HCT116 (cell line): ENCODE data around the gene CRYGA.

Experiments used
- POLR2A ChIP-seq: IDR thresholded peaks from 2 replicates; pipeline ENCODE4 v1.7.0; 2011; ENCODE audit warnings: borderline replicate concordance; ENCODE audit not compliant: insufficient read depth, insufficient read length; ENCODE audit errors: extremely low read depth
- SP1 ChIP-seq: IDR thresholded peaks from 2 replicates; pipeline ENCODE4 v1.6.1; 2012; ENCODE audit warnings: low read depth
- ZNF274 ChIP-seq: fragments of 200-500 bp; sonication (Bioruptor generic); IDR thresholded peaks from 2 replicates; pipeline ENCODE4 v1.6.1; 2014; ENCODE audit warnings: mild to moderate bottlenecking, low read depth, low read length, inconsistent platforms
- TF ChIP-seq, protein P1 (sequence below), 3 experiments: fragments of 200-600 bp in 1 of 3; sonication (generic) in 1 of 3; IDR thresholded peaks in 2 of 3; conservative IDR thresholded peaks in 1 of 3; 2 replicates each; pipeline ENCODE4 v1.5.1; 2012 to 2017; ENCODE audit warnings: low read depth in 2 of 3, low read length in 2 of 3, antibody characterized with exemption in 1 of 3, borderline replicate concordance in 1 of 3, control low read depth in 1 of 3, mild to moderate bottlenecking in 1 of 3, mixed read lengths in 1 of 3, mixed run types in 1 of 3, moderate library complexity in 1 of 3; ENCODE audit not compliant: insufficient read depth in 1 of 3

DNA sequence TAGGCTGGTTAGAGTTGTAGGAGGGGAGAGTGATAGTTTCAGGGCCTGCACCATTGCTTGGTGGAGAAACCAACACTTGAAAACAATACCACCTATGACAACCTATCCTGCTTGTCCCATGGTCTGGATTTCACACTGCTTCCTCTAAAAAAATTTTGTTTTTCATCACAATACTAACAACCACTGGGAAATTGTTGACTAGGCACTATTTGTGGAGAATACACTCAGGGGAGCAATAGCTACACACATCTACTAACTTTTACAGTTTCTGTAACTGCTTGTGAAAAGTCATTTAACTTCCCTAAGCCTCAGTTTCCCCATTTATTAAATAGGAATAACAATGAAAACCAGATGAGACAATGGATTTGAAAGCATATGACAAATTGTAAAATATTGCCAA, 13.3 kb downstream of the CRYGA start:
- no peak for TF ChIP-seq ZNF274
- TF ChIP-seq, protein P1, sequence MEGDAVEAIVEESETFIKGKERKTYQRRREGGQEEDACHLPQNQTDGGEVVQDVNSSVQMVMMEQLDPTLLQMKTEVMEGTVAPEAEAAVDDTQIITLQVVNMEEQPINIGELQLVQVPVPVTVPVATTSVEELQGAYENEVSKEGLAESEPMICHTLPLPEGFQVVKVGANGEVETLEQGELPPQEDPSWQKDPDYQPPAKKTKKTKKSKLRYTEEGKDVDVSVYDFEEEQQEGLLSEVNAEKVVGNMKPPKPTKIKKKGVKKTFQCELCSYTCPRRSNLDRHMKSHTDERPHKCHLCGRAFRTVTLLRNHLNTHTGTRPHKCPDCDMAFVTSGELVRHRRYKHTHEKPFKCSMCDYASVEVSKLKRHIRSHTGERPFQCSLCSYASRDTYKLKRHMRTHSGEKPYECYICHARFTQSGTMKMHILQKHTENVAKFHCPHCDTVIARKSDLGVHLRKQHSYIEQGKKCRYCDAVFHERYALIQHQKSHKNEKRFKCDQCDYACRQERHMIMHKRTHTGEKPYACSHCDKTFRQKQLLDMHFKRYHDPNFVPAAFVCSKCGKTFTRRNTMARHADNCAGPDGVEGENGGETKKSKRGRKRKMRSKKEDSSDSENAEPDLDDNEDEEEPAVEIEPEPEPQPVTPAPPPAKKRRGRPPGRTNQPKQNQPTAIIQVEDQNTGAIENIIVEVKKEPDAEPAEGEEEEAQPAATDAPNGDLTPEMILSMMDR (IDR thresholded peaks at IDR 0.05 in 2 of 3, conservative IDR thresholded peaks at IDR 0.05 in 1 of 3; ENCODE audit: borderline replicate concordance in 1 of 3, insufficient read depth in 1 of 3, low read depth in 2 of 3, low read length in 2 of 3): no peak
- TF ChIP-seq POLR2A: no peak
- no peak for TF ChIP-seq SP1
